IPS-NIHi7 (cell line): ENCODE measurements around the gene TBX19.

Source experiments
- DNase-seq: peaks from one replicate; pipeline ENCODE4 v3.0.0; 2012; ENCODE audit warnings: mixed read lengths; ENCODE audit errors: extremely low spot score

TBX19 gene

DNA sequence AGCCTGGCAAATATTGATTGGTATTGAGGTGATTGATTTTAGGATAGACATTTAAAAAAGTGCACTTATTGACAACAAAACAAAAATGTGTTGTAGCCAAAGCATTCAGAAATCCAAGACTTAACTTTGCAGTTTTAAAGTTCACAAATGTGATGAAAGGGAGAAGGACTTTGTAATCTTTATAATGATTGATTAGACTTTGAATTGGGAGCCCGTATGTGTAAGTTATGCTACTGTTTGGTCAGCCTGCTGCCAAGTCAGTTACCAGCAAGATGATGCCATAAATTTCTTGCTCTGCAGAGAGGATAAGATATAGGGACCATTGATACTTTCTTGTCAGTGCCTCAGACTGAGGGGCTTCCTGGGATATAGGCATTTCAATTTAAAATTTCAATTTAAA lies 39.5 kb downstream of the TBX19 start:
- DNase-seq, result no peak

GRCh38 chr1:168320800-168321450 lies 40.2 kb downstream of the TBX19 start:
- DNase-seq, result peak; percentile 47

DNA sequence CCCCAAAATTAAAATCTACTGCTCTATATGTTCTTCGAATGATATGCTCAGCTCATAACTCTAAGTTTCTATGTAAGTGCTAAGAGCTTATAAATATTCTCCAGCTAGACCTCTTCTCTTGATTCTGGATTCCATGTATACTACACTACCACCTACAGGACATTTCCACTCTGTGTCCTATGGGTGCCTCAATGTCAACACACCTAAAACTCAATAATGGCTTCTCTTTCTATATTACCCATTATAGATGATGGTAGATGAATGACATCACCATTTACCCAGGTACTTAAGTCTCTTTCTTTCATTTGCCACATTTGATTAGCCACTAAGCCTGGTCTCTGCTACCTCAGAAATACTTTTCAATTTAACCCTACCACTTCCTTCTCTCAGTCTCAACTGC lies 41.3 kb downstream of the TBX19 start:
- DNase-seq, result no peak

DNA sequence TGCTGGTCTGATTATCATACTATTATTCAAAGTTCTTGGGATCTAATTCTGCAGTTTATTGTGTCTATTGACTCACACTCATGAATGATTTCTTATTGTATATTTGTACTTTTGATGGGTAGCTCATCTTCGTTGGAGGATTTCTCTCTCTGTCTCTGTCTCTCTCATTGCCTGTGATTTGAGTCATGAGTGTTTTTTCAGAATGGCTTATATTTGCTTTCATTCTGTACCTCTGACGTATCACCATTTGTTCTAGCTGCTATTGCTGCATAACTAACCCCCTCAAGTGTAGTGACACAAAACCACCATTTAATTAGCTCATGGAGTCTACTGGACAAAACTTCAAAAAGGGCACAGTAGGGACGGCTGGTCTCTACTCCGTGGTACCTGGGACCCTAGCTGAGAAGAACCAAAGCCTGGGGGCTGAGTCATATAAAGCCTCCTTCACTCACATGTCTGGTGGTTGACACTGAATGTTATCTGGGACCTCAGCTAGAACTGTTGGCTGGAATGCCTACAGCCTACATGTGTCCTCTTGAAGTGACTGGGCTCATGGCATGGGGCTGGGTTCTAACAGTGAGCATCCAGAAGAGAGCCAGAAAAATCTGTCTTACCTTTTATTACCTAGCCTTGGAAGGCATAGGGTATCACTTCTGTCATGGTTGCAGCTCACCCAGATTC lies 44.2 kb downstream of the TBX19 start:
- no peak for DNase-seq

DNA sequence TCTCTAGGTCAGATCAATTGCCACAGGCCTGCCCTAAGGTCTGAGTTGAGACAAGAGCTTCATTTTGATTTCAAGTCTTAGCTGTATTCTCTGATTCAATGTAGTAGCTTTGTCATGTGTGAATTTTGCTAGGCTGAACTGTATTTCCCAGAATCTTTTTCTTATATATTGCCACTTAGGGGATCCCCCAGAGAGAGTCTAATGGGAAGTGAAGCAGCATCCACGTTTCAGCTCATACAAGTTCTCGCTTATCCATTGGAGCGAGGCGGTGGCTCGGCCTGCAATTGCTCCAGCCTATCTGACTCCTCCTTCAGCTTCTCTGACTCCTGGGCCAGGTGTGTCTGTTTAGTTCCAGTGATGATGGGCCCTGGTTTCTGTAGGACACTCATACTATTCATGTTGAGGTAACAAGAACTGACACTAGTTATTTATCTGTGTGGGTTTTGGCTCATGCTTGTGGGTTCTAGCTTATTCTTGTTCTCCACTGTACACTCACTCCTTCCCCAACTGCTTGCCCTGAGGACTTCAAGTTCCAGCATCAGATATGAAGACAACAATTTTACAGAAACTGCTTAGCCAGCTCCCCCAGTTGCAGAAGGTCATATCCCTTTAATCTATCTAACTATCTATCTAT lies 48.2 kb downstream of the TBX19 start:
- no peak for DNase-seq

DNA sequence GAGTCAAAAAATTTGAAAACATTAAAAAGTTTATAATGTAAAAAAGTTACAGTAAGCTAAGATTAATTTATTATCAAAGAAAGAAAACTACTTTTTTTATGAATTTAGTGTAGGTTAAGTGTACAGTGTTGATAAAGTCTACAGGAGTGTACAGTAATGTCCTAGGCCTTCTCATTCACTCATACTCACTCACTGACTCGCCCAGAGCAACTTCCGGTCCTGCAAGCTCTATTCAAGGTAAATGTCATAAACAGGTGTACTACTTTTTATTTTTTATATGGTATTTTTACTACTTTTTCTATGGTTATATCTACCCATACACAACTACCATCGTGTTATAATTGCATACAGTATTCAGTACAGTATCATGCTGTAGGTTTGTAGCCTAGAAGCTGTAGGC lies 49.6 kb downstream of the TBX19 start:
- DNase-seq, result no peak

DNA sequence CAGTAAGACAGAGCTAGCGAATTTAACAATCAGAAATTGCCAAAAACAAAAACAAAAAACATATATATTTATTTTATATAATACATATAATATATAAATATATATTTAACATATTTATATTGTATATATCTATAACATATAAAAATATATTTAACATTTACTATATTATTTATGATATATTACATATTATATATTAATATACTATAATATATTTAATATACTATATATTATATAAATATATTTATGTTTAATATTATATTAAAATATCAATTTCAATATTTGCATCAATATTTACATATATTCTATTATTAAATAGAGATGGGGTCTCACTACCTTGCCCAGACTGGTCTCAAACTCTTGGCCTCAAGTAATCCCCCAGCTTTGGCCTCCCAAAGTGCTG lies 50.9 kb downstream of the TBX19 start:
- DNase-seq, result no peak

DNA sequence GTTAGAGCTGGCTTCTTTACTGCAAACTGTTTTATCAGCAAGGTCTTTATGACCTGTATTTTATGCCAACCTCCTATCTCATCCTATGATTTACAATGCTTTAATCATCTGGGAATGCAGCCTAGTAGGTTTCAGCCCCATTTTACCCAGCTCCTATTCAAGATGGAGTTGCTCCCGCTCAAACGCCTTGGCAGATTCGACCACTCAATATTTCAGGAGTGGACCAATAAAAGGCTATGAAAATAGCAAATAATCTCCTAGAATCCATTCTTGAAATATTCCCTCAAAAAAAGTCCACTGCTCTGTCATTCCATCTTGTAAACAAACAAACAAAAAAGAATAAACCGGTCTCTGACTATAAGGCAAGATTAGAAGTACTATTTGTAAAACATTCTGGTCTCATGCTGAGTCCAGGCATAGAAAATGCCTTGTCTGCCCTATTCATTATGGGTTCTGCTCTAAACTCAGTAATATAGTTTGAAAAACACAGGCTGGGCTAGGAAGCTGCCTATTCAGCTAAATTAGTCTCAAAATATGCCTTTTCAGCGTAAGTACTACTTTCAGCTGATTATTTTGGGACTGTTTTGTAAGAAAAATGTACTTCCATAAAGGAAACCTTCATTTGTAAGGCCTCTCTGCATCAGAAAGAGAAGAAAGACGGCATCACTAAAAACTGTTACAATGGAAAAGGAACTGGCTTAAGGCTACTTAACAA lies 53.0 kb downstream of the TBX19 start:
- no peak for DNase-seq

- no peak for DNase-seq
Measured at GRCh38 chr1:168335500-168335899, 54.8 kb downstream of the TBX19 start.

- DNase-seq, result no peak
Measured at GRCh38 chr1:168338589-168339503, 58.2 kb downstream of the TBX19 start.

- DNase-seq, result no peak
Measured at GRCh38 chr1:168340781-168341482, 60.3 kb downstream of the TBX19 start.

- DNase-seq, result no peak
Measured at GRCh38 chr1:168341483-168341975, 60.9 kb downstream of the TBX19 start.

DNA sequence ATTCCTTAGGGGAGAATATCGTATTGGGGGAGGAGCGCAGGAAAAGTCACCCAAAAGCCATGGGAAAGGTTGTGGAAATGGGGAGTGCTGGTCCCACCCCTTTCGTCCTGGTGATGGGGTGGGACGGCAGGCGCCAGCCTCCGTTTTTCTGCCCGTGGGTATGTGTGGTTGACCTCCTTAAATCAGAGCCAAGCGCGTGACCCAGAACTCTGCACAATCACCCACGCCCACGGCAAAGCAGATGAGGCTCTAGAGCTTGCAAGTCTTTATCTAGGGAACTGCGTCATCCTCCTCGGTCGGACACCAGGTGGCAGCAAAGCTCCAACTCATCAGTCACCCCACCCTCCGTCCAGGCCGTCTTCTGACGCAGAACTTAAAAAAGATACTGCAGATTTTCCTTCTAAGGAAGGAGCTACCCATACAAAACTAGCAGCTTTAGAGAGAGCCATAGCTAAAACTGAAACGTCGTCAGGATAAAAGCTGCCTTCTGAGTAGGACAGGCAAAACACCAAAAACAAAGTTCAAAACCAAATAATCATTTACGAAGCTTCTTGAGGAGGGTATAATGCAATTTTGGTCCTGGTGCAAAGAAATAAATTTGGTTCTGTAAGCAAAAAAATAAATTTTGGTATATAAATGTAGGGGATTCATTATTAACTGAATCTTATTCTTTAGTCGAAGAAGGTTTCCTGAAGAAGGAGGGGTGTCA lies 62.0 kb downstream of the TBX19 start:
- peak; percentile 76 for DNase-seq

- no peak for DNase-seq
Measured at GRCh38 chr1:168343566-168343965, 62.9 kb downstream of the TBX19 start.

GRCh38 chr1:168344517-168344916 lies 63.8 kb downstream of the TBX19 start:
- no peak for DNase-seq

- no peak for DNase-seq
Measured at GRCh38 chr1:168345939-168346338, 65.3 kb downstream of the TBX19 start.

DNA sequence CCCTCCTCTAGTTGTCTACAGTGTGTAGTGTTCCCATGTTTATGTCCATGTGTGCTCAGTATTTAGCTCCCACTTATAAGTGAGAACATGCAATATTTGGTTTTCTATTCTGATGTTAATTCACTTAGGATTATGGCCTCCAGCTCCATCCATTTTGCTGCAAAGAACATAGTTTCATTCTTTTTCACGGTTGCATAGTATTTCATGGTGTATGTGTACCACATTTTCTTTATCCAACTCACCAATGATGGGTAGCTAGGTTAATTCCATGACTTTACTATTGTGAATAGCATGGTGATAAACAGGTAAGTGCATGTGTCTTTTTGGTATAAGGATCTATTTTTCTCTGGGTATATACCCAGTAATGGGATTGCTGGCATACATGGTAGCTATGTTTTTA lies 67.0 kb downstream of the TBX19 start:
- DNase-seq, result no peak

- DNase-seq, result no peak
Measured at GRCh38 chr1:168348146-168348709, 67.6 kb downstream of the TBX19 start.
